ENCODE results near the gene KCNJ5.

Gene KCNJ5

DNA sequence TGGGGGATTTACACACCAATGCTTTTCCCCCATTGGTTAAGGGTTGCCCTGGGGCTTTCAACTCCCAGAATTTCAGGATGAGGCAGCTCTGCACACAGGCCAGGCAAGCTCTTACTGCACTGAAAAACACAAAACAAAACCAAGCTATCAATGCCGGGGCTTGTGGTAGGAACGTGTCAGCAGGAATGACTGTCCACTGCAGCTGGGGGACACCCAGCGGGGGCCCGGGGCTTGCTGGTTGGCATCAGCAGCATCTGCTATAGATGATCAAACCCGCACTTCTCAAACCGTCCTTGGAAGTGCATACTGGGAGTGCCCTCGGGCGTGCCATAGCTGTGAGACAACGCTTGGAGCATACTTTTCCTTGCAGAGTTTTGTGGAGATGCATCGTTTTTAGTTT is 43.8 kb downstream of the KCNJ5 start:
- DNase-seq (ENCODE audit: low read depth in 1 of 2, low spot score in 1 of 2), result no peak

DNA sequence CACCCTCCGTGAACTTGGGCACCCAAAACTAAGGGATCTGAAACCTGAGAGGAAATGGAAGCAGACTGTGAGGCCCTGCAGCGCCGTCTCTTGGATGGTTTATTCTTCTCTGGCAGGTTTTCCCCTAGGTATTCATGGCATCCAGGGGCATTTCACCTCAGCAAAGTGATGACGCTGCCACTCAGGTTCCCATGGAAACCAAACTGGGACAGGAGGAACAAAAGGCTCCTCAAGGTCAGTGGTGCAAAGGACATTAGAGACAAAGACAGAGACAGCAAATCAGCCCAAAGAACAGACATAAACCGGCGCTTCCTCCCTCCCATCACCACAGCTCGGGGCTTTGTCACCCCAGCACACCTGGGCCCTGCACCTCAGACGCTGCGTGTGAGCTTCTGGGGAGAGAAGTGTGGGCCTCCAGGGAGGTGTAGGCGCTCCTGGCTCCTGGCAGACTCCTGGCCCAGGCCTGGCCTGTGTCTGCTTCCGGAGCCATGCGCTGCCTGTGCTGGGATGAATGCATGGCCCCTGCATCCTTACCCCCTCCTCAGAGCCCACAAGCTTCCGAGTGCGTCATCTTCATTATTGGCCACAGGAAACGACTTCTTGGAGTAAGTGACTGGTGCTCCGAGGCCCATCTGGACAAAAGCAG is 45.6 kb downstream of the KCNJ5 start:
- in situ Hi-C loops (cut with HindIII; ENCODE audit: low pct_unique_long_range_greater_than_20kb, low sequenced_read_pairs), result no loop called here
- no peak for TF ChIP-seq JUND (IDR thresholded peaks at IDR 0.05; ENCODE audit: low read depth)
- no peak for DNase-seq (ENCODE audit: low read depth in 1 of 2, low spot score in 1 of 2)

More for the DNA sequence above, 43.8 kb downstream of the KCNJ5 start:
- TF ChIP-seq JUND (IDR thresholded peaks at IDR 0.05; ENCODE audit: low read depth), result no peak
- in situ Hi-C loops (cut with HindIII; ENCODE audit: low pct_unique_long_range_greater_than_20kb, low sequenced_read_pairs), result no loop called here

DNA sequence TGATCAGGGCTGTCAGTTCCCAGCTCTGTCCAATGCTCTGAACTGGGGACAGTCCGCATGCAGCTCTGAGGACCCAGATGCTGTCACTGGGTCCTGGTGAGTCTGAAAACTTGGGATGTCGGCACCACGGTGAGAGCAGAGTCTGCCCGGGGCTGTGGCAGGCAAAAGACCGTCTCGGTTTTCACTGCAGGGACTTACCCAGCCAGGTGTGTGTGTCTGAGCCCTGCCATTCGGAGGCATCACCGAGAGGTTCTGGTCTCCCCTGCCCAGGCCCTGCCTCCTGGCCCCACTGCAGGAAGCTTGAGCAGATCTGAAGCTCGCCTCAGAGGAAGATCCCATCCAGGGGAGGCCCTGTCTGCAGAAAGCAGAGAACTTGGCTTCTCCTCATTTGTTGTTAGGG is 46.3 kb downstream of the KCNJ5 start:
- in situ Hi-C loops (cut with HindIII; ENCODE audit: low pct_unique_long_range_greater_than_20kb, low sequenced_read_pairs), result no loop called here
- no peak for DNase-seq (ENCODE audit: low read depth in 1 of 2, low spot score in 1 of 2)
- no peak for TF ChIP-seq JUND (IDR thresholded peaks at IDR 0.05; ENCODE audit: low read depth)

DNA sequence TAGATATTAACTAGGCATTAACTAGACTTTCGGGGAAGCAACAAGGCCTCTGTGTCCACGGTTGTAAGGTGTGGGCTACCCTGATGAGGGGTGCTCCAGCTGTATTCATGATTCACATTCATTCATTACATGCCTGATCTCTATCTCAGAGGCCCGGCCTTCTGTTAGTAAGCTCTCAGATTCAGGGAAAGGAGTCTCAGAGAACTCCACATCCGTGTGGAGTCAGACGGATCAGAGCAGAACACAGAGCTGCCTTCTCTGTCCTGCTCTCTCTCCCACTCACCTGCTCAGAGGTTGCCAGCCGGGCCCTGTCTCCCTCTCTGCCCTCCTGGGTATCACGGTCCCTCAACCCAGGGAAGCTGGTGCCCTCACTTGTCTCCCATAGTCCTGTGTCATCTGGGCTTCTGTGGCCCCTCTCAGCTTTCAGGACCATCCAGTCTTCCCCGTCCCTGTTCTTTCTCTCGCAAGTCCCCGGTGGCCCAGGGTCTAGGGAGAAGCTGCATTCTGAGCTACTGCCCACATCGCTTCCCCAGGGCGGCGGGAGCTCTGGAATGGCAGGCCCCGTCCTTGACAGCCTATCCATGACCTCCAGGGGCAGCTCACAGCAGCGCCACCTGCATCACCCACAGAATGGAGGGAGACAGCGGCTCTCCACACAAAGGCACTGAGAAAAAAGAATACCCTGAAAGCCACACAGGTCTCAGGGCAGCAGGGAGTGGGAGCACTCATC is 47.2 kb downstream of the KCNJ5 start:
- in situ Hi-C loops (cut with HindIII; ENCODE audit: low pct_unique_long_range_greater_than_20kb, low sequenced_read_pairs), result no loop called here
- TF ChIP-seq JUND (IDR thresholded peaks at IDR 0.05; ENCODE audit: low read depth), result no peak
- DNase-seq (ENCODE audit: low read depth in 1 of 2, low spot score in 1 of 2), result no peak

DNA sequence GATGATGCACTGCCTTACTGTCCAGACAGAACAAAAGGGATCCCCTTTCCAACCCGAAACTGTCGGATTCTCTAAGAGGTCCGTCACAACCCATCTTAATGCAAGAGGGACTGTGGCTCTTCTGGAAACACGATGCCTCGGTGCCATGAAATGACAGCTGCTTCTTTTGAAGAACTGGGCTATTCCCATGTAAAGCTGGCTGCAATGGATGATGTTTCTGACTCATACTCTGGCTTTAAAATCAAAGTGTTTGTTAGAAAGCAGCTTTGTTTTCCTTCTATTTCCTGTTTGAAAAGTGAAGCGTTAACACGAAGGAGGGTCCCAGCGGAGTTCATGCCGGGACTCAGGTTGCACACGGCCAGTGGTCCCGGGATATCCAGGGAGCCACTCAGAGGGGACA is 48.4 kb downstream of the KCNJ5 start:
- in situ Hi-C loops (cut with HindIII; ENCODE audit: low pct_unique_long_range_greater_than_20kb, low sequenced_read_pairs), result no loop called here
- DNase-seq (ENCODE audit: low read depth in 1 of 2, low spot score in 1 of 2), result no peak
- TF ChIP-seq JUND (IDR thresholded peaks at IDR 0.05; ENCODE audit: low read depth), result no peak

DNA sequence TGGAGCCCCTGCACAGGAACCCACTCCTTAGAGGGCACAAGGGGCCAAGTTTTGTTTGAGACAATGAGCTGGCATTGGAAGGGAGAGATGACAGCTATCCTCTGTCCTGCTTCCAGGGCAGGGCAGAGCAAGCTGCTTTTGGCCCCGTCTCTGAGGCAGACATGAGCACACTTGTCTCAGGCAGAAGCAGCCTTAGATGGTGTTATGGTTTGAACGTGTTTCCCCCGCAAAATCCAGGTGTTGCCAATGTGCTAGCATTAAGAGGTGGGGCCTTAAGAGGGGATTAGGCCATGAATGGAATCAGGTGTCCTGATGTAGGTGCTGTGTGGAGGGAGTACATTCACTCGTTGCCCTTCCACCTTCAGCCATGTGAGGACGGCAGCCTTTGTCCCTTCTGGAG is 49.0 kb downstream of the KCNJ5 start:
- in situ Hi-C loops (cut with HindIII; ENCODE audit: low pct_unique_long_range_greater_than_20kb, low sequenced_read_pairs), result no loop called here
- no peak for DNase-seq (ENCODE audit: low read depth in 1 of 2, low spot score in 1 of 2)

DNA sequence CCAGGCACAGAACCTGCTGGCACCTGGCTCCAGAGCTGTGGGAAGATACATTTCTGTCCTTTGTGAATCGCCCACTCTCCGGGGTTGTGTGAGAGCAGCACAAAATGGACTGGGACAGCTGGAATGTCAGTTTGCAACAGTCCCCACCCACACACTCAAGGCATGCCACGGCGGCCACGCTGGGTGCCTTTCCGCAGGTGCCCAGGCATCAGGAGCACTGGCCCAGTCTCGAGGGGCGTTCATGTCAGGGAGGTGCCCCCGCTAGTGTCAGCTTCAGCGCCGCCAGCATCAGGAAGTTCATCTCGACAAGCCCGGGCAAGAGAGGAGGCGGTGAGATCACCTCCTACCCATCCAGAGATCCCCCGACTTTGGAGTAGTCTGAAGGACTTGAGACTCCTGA is 49.4 kb downstream of the KCNJ5 start:
- no peak for DNase-seq (ENCODE audit: low read depth in 1 of 2, low spot score in 1 of 2)
- in situ Hi-C loops (cut with HindIII; ENCODE audit: low pct_unique_long_range_greater_than_20kb, low sequenced_read_pairs), result no loop called here
- no peak for TF ChIP-seq JUND (IDR thresholded peaks at IDR 0.05; ENCODE audit: low read depth)

More for the DNA sequence above, 49.0 kb downstream of the KCNJ5 start:
- TF ChIP-seq JUND (IDR thresholded peaks at IDR 0.05; ENCODE audit: low read depth), result no peak

DNA sequence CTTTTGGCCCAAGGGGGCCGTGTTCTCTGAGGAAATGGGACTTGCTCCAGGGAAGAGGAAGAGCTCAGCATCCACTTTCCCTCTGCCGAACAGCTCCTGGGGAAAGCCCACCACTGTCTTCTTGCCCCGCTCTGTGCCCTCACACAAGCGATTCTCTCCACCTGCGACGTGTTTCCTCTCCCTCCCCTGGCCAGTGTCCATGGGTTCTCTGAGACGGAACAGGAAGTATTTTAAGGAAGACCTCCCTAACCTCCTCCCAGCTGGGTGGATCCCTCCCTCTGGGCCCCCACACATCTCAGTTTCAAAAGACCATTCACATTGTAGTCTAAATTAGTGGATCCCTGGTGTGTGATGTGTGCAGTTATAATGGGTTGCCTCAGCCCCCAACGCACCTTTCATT is 50.0 kb downstream of the KCNJ5 start:
- TF ChIP-seq JUND (IDR thresholded peaks at IDR 0.05; ENCODE audit: low read depth), result no peak
- in situ Hi-C loops (cut with HindIII; ENCODE audit: low pct_unique_long_range_greater_than_20kb, low sequenced_read_pairs), result no loop called here
- DNase-seq (ENCODE audit: low read depth in 1 of 2, low spot score in 1 of 2), result no peak

DNA sequence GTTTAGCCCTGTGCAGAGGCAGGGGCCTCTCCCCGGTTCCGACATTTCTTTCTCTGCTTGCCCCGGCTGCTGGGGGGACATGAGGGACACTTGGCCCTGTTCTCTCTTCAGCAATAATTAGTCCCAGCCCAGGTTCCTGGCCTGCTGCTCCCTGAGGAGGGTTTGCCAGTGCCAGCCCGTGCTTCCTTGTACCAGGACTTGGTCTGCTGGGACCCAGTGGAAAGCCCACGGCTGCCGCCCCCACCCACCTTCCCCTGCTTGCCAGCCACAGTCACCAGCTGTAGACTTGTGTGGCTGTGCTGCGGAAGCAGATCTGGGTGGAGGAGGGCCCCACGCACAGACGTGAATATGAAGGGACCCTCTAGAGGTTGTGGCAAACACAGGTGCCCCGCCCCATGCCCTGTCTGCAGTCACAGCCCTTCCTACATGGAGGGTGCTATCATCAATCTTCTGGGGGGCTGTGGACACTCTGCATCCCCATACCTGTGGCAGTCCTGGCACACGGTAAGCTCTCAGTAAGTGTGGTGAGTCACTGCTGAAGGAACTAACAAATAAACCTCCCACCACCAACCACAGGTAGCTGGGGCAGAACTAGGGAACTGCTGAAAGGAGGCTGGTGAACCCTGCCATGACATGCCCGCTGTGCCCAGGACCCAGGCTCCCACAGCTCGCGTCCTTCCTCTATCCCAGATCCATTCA is 50.6 kb downstream of the KCNJ5 start:
- TF ChIP-seq JUND (IDR thresholded peaks at IDR 0.05; ENCODE audit: low read depth), result no peak
- no peak for DNase-seq (ENCODE audit: low read depth in 1 of 2, low spot score in 1 of 2)
- in situ Hi-C loops (cut with HindIII; ENCODE audit: low pct_unique_long_range_greater_than_20kb, low sequenced_read_pairs), result no loop called here

DNA sequence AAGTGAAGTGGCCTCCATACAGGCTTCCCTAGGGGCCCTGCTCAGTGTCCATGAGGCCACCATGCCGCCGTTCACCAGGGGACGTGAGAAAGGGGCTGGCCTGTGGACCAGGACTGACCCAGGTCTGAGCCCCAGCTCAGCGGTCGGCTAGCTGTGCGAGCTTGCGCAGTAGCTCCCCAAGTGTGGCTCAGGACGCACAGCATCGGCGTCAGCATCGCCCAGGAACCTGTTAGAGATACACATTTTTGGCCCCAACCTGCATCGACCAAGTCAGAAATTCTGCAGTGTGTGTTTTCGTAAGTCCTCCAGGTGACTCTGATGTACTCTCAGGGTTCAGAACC is 51.1 kb downstream of the KCNJ5 start:
- no peak for DNase-seq (ENCODE audit: low read depth in 1 of 2, low spot score in 1 of 2)
- no peak for TF ChIP-seq JUND (IDR thresholded peaks at IDR 0.05; ENCODE audit: low read depth)
- in situ Hi-C loops (cut with HindIII; ENCODE audit: low pct_unique_long_range_greater_than_20kb, low sequenced_read_pairs), result no loop called here

DNA sequence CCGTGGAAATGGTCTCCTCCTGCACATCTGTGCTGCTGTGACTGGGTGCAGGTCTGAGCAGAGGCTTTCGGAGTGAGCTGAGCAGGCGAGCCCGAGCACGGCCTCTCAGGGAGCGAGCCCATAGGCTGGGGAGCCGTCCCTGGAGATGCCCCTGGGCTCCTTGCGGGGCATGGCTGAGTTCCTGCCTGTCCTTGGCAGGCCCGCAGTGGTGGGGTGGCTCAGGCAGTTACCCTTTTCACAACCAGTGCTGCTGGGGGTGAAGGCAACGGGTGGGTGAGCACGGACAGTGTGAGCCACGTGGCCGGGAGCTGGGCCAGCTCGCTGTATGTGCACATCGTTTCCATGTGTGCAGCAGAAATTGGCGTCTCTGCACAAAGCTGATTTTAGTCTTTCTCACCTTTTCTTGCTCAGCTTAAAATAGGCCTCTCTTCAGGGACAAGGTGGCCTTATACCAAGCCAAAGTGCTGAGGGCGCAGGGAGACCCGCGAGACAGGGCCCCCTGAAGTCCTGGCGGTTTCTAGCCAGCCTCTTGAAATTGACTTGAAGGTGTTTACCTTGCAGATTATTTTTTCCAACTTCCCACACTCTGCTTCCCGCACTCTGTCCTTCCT is 51.8 kb downstream of the KCNJ5 start, which contains the start of gene TP53AIP1:
TP53AIP1 (minus strand) TSS at position 55 of the 611 bp plus-strand sequence. CDS start 5,053 bp downstream, outside the sequence.
- no peak for TF ChIP-seq JUND (IDR thresholded peaks at IDR 0.05; ENCODE audit: low read depth)
- in situ Hi-C loops (cut with HindIII; ENCODE audit: low pct_unique_long_range_greater_than_20kb, low sequenced_read_pairs), result no loop called here
- DNase-seq (ENCODE audit: low read depth in 1 of 2, low spot score in 1 of 2), result no peak

DNA sequence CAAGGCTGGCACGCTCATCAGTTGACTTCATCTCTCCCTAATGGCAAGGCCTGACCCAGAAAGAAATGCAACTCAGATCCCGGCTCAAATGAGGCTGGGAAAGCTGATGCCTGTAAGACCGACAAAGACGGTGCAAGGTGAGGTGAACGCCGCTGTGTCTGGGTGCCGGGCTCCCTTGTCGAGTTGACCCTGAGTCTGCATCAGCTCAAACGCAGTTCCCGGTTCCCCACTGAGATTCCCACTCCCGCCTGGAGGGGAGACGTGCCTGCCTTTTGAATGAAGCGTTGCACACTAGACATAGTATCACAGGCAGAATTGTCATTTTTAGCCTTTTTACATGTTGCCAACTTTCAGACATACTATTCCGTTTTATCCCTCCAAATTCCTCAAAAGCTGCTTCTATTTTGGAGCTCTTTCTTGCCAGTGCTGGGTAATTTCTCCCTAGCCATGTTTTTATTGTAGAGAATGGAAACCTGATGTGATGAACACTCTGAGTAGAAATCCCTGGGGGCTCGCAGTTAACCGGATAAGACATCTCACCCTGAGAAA is 52.3 kb downstream of the KCNJ5 start:
- DNase-seq (ENCODE audit: low read depth in 1 of 2, low spot score in 1 of 2), result no peak
- in situ Hi-C loops (cut with HindIII; ENCODE audit: low pct_unique_long_range_greater_than_20kb, low sequenced_read_pairs), result no loop called here

More for the DNA sequence above, 52.3 kb downstream of the KCNJ5 start:
- no peak for TF ChIP-seq JUND (IDR thresholded peaks at IDR 0.05; ENCODE audit: low read depth)
